GM12878 (cell line): ENCODE data around the gene TARBP1. TPM values are rescaled to one million over a fixed set of nuclear protein-coding genes. Genes with fewer than 3 reads are reported as not detected.
A peak's percentile ranks its signal among the peaks of the same experiment; 100 is the strongest.

Experiments used
- ATAC-seq: fragments of 200-7000 bp; cut with Tn5 transposase; 3 replicates; pipeline ENCODE4 v1.9.1; 2020; ENCODE audit warnings: mild to moderate bottlenecking, moderate library complexity
- BruUV-seq: library from RNA; stranded (reverse); fragments of 400-500 nt; replicated peaks from 2 replicates; lab custom pipeline; 2021; lab: Mats Ljungman, UMichigan
- CTCF ChIA-PET: fragments of 300-600 bp; sonication (Branson Sonifier 250); formaldehyde crosslinking; extraction: SDS; loops from one replicate; lab custom pipeline; 2021; ENCODE audit warnings: inconsistent platforms; lab: Yijun Ruan, JAX
- POLR2A ChIA-PET: fragments of 350-600 bp; formaldehyde crosslinking; extraction: SDS; loops from one replicate; lab custom pipeline; 2021; ENCODE audit warnings: inconsistent platforms; lab: Charles Lee
- RAD21 ChIA-PET: fragments of 300-600 bp; sonication (Branson Sonifier 250); formaldehyde crosslinking; loops from one replicate; lab custom pipeline; 2023; ENCODE audit warnings: antibody characterized with exemption; ENCODE audit not compliant: unreplicated experiment; lab: Charles Lee
- SMC1A ChIA-PET: fragments of 300-600 bp; sonication (Branson Sonifier 250); formaldehyde crosslinking; loops from one replicate; lab custom pipeline; 2023; ENCODE audit not compliant: unreplicated experiment, uncharacterized antibody; lab: Charles Lee
- DNase-seq: peaks from one replicate; pipeline ENCODE4 v3.0.0-alpha.2; 2011; ENCODE audit warnings: low read depth, low spot score
- FAIRE-seq: peaks from 3 replicates; lab custom pipeline; 2011; peaks lifted over from hg19 to GRCh38; lab: Jason Lieb, UNC
- H2AFZ ChIP-seq: 2 replicates; pipeline ENCODE4 v1.6.0; 2011; ENCODE audit warnings: low read depth, low read length, control low read depth; ENCODE audit not compliant: control insufficient read depth
- H3K27ac ChIP-seq: 2 replicates; pipeline ENCODE4 v1.5.1; 2011; ENCODE audit warnings: control low read depth; ENCODE audit not compliant: control insufficient read depth, insufficient read depth
- H3K27me3 ChIP-seq, 2 experiments: replicated peaks in 1 of 2; 2 replicates each; pipeline versions ENCODE4 v1.6.0 to v1.6.1; 2011; ENCODE audit warnings: low read length in 1 of 2; ENCODE audit not compliant: control insufficient read depth in 2 of 2, insufficient read depth in 2 of 2
- H3K36me3 ChIP-seq, 2 experiments: 2 replicates each; pipeline ENCODE4 v1.5.1; 2011; ENCODE audit warnings: low read length in 1 of 2; ENCODE audit not compliant: control insufficient read depth in 2 of 2, insufficient read depth in 2 of 2
- H3K4me1 ChIP-seq: 2 replicates; pipeline ENCODE4 v1.6.1; 2011; ENCODE audit warnings: mild to moderate bottlenecking, low read length, moderate library complexity, mixed read lengths; ENCODE audit not compliant: control insufficient read depth, insufficient read depth
- H3K4me2 ChIP-seq: 2 replicates; pipeline ENCODE4 v1.6.0; 2011; ENCODE audit warnings: control low read depth; ENCODE audit not compliant: control insufficient read depth, insufficient read depth
- H3K4me3 ChIP-seq: fragments of 200-600 bp; sonication (generic); 2 replicates; pipeline ENCODE4 v1.5.1; 2016
- H3K79me2 ChIP-seq: 2 replicates; pipeline ENCODE4 v1.6.0; 2011; ENCODE audit warnings: low read length; ENCODE audit not compliant: control insufficient read depth, insufficient read depth
- H3K9ac ChIP-seq: 2 replicates; pipeline ENCODE4 v1.8.0; 2011; ENCODE audit warnings: low read length, control low read depth, mixed read lengths; ENCODE audit not compliant: control insufficient read depth, insufficient read depth
- H3K9me3 ChIP-seq: replicated peaks from 3 replicates; pipeline ENCODE4 v1.5.1; 2011; ENCODE audit warnings: mild to moderate bottlenecking, low read length; ENCODE audit not compliant: control insufficient read depth, insufficient read depth
- H4K20me1 ChIP-seq: 2 replicates; pipeline ENCODE4 v1.6.0; 2011; ENCODE audit not compliant: control insufficient read depth, insufficient read depth
- EED ChIP-seq: sonication (generic); IDR thresholded peaks from 2 replicates; pipeline ENCODE4 v1.6.1; 2016; ENCODE audit warnings: antibody characterized with exemption, low read depth
- EP300 ChIP-seq, 2 experiments: fragments of 150-350 bp in 1 of 2; IDR thresholded peaks; 2 replicates each; pipeline ENCODE4 v1.6.1; 2011 to 2012; ENCODE audit warnings: low read depth in 2 of 2, low read length in 2 of 2, borderline replicate concordance in 1 of 2, improper control_type of control experiment in 1 of 2, inconsistent platforms in 1 of 2; ENCODE audit not compliant: control insufficient read depth in 1 of 2
- GABPA ChIP-seq: IDR thresholded peaks from 2 replicates; pipeline ENCODE4 v1.6.1; 2014; ENCODE audit warnings: antibody characterized with exemption, low read depth, mild to moderate bottlenecking, inconsistent platforms
- PAX8 ChIP-seq: fragments of 450-650 bp; IDR thresholded peaks from 2 replicates; pipeline ENCODE4 v1.6.1; 2017; ENCODE audit warnings: mild to moderate bottlenecking, moderate library complexity
- WGBS: methylation state at CpG from one replicate; pipeline ENCODE4 v1.1.6; 2016; ENCODE audit warnings: low lambda C conversion rate; ENCODE audit not compliant: insufficient replicate concordance, insufficient coverage; ENCODE audit errors: missing lambda C conversion rate; 5-methylcytosine and 5-hydroxymethylcytosine counted together
- in situ Hi-C: fragments of 300-500 bp; cut with MboI; formaldehyde crosslinking; loops from 9 replicates; pipeline ENCODE4 v1.14.3; 2018; ENCODE audit warnings: mixed read lengths
- intact Hi-C: fragments of 100-400 bp; cut with micrococcal nuclease; formaldehyde crosslinking; loops from one replicate; pipeline ENCODE4 v1.14.2; 2022; ENCODE audit not compliant: unreplicated experiment
- polyA plus RNA-seq, 11 experiments: library from polyadenylated mRNA; depleted of rRNA in 4 of 11; unstranded in 6 of 11; stranded (reverse) in 5 of 11; fragments of >200 nt; fragmentation: Nextera tagmentation in 4 of 11; fragmentation: Illumina TruSeq in 1 of 11; extraction: Ambion mirVana in 4 of 11; extraction: Trizol in 1 of 11; gene quantifications; 1 replicate in 1 of 11; 2 replicates in 10 of 11; pipeline versions ENCODE4 v1.2.1 to v1.2.3, GENCODE V29; 2011 to 2016; ENCODE audit warnings: inconsistent platforms in 2 of 11, missing spikeins in 2 of 11, low read depth in 1 of 11
- total RNA-seq, 4 experiments: library from RNA; depleted of rRNA in 3 of 4; stranded (reverse); fragments of >200 nt in 3 of 4; fragmentation: Illumina TruSeq in 1 of 4; extraction: Trizol in 1 of 4; gene quantifications; 2 replicates each; pipeline versions ENCODE4 v1.2.1 to v1.2.3, GENCODE V29; 2013 to 2021
- TF ChIP-seq, protein P1 (sequence below): IDR thresholded peaks from 2 replicates; pipeline ENCODE4 v1.6.1; 2012; ENCODE audit warnings: improper control_type of control experiment, low read depth, low read length; ENCODE audit not compliant: insufficient replicate concordance

Gene TARBP1
- total and polyA plus RNA-seq, 10 of the 15 experiments (the other 5 are each of a cell fraction or from before 2014, with no cell fraction given), result 10.8 to 94.4 (median 35.3) TPM

DNA sequence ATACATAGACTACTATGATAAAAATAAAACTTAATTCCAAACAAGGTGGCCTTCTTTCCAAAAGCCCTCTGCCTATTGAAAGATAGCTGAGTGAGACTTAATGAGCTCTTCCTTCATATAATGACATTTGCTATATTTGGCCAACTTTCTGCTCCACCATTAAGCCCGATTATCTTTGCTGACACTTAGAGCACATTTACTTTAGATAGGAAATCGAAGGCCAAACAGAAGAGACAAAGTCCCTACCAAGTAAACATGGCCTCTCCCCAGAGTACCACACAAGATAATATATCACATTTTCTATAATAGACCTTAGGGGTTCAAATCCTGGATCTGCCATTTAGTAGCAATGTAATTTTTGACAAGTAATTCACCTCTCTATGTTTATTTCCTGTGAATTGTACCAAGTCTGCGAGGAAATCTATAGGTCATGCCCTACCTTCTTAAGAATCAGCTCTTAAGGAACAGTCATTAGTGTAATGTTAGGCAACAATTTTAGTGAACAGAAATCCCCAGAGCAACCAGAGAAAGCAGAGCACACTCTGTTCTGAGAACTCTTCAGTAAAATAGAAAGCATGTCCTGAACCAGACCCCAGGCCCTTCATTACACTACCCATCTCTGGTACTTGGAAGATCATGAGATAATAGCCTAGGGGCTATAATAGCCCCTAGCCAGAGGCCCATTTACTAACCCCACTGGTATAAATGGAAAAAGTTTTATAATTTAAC lies 123.0 kb downstream of the TARBP1 start:
- H3K27ac ChIP-seq, result no peak overlapping the region
- CTCF ChIA-PET, result interaction anchor here (1.0 to 1.3 kb wide), 5 partner anchors 26 to 241 kb away, joined by 3 to 4 read pairs (median 3); no protein-coding TSS in a partner anchor
- POLR2A ChIA-PET, result interaction anchor here (1.0 to 3.3 kb wide), 2 partner anchors 14 to 18 kb away, joined by 3 to 16 read pairs; partner anchors contain the start of gene COA6
- H3K9ac ChIP-seq, result no peak overlapping the region
- DNase-seq, result no peak
- no peaks in the 10 kb centered on the region; the same call in 1 of the 2 replicates for H3K4me1 ChIP-seq
- peak; percentile 58 for ATAC-seq
- intact Hi-C loops (no loop called here), in situ Hi-C loops (no loop called here)
- no peak overlapping the region; the same call in 1 of the 2 replicates for H3K4me2 ChIP-seq
- peak overlapping the region; percentile 1; the same call in 1 of the 2 replicates for H2AFZ ChIP-seq
- peak overlapping the region; percentile 51; the same call in 1 of the 2 replicates for H3K4me3 ChIP-seq
- BruUV-seq, result no TSS peak
- no peaks in the 10 kb centered on the region for H4K20me1 ChIP-seq
- H3K27me3 ChIP-seq, result no peaks in the 10 kb centered on the region
- no peaks in the 10 kb centered on the region for H3K9me3 ChIP-seq
- RAD21 ChIA-PET, result interaction anchor here (0.6 to 1.1 kb wide), 4 partner anchors 17 to 134 kb away, joined by 3 to 5 read pairs (median 3); partner anchors contain the start of gene COA6
- 37% methylated on average over 3 of the region's 3 CpGs for WGBS
- H3K36me3 ChIP-seq, result no peaks in the 10 kb centered on the region
- TF ChIP-seq, protein P1, sequence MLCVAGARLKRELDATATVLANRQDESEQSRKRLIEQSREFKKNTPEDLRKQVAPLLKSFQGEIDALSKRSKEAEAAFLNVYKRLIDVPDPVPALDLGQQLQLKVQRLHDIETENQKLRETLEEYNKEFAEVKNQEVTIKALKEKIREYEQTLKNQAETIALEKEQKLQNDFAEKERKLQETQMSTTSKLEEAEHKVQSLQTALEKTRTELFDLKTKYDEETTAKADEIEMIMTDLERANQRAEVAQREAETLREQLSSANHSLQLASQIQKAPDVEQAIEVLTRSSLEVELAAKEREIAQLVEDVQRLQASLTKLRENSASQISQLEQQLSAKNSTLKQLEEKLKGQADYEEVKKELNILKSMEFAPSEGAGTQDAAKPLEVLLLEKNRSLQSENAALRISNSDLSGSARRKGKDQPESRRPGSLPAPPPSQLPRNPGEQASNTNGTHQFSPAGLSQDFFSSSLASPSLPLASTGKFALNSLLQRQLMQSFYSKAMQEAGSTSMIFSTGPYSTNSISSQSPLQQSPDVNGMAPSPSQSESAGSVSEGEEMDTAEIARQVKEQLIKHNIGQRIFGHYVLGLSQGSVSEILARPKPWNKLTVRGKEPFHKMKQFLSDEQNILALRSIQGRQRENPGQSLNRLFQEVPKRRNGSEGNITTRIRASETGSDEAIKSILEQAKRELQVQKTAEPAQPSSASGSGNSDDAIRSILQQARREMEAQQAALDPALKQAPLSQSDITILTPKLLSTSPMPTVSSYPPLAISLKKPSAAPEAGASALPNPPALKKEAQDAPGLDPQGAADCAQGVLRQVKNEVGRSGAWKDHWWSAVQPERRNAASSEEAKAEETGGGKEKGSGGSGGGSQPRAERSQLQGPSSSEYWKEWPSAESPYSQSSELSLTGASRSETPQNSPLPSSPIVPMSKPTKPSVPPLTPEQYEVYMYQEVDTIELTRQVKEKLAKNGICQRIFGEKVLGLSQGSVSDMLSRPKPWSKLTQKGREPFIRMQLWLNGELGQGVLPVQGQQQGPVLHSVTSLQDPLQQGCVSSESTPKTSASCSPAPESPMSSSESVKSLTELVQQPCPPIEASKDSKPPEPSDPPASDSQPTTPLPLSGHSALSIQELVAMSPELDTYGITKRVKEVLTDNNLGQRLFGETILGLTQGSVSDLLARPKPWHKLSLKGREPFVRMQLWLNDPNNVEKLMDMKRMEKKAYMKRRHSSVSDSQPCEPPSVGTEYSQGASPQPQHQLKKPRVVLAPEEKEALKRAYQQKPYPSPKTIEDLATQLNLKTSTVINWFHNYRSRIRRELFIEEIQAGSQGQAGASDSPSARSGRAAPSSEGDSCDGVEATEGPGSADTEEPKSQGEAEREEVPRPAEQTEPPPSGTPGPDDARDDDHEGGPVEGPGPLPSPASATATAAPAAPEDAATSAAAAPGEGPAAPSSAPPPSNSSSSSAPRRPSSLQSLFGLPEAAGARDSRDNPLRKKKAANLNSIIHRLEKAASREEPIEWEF, result no peak
- no peak for TF ChIP-seq EED
- no peak for TF ChIP-seq EP300 (IDR thresholded peaks at IDR 0.05; ENCODE audit: borderline replicate concordance in 1 of 2, control insufficient read depth in 1 of 2, low read depth in 2 of 2, low read length in 2 of 2)
- TF ChIP-seq GABPA, result no peak
- no peak for TF ChIP-seq PAX8
- FAIRE-seq, result no peak
- SMC1A ChIA-PET, result interaction anchor here (0.6 to 3.3 kb wide), 5 partner anchors 8 to 66 kb away, joined by 3 to 30 read pairs (median 3); partner anchors contain the start of gene COA6
- peaks cover 2% of the 10 kb centered on the region for H3K79me2 ChIP-seq
